ENCODE measurements around the gene C19orf81.

The C19orf81 gene

DNA sequence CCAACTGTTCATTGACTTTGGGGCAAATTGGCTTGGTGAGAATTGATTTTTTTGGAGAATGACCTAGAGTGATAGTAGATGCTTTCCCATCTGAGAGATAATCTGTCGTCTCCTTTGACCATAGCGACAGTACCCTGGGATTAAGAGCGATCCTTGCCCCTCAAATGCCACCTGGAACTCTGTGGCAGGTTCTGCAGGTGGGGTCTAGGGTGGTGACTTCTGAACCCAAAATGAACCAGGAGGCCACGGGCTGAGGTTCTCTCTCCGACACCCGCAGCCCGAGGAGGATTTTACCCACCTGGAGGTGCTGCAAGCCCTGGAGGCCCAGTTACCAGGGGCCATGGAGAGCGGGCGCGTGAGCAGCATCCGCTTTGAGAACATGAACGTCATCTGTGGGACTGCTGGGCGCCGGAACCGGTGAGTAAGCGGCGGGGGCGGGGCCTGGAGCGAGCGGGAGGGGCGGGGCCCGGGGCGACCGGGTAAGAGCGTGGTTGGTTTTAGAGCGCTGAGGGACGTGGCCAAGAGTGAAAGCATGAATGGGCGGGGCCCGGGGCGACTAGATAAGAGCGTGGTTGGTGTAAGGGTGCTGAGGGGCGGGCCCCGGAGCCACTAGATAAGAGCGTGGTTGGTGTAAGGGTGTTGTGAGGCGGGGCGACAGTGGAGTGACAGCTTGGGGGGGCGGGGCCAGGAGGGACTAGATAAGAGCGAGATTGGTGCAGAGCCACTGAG is 8.6 kb downstream of the C19orf81 start:
- H3K27ac ChIP-seq = no peak overlapping the region
- DNase-seq (ENCODE audit: low read depth, low spot score) = peak; percentile 78

DNA sequence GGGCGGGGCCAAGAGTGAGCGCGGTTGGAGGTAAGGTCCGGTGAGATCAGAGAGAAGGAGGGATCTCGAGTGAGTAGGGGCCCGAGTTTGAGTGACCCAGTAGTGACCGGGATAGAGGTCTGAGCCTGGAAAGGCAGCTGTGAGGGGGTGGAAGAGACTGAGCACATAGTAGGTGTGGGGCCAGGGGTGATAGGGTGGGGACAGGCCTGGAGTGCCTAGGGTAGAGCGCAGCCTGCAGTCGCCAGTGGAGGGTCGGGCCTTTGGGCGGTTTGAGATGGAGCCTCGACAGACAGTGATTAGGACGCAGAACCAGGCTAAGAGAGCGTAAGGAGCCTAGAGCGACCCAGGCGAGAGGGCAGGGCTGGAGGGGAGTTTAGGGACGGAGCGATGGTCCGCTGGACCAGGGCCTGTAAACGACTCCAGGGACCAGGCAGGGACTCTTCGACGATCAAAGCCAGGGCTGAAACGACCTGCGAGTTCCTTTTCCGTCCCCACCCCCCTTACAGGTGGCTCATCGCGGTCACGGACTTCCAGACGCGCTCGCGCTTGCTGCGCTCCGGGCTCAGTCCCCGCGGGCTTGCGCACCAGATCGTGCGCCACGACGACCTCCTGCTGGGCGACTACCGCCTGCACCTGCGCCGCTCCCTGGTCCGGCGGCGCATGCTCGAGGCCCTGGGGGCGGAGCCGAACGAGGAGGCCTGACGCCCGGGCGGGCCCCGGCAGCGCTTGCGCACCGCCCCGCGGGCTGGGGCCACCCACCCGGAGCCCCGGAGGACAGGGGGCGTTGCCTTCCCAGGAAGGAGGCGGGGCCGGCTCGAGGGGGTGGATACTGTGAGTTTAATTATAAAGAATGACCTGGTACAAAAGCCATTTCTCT is 9.4 kb downstream of the C19orf81 start:
- DNase-seq (ENCODE audit: low read depth, low spot score) = no peak
- H3K27ac ChIP-seq = no peak overlapping the region

- no peak for DNase-seq (ENCODE audit: low read depth, low spot score)
- H3K27ac ChIP-seq = no peak overlapping the region
Observed at GRCh38 chr19:50659318-50660087, 10.3 kb downstream of the C19orf81 start.

DNA sequence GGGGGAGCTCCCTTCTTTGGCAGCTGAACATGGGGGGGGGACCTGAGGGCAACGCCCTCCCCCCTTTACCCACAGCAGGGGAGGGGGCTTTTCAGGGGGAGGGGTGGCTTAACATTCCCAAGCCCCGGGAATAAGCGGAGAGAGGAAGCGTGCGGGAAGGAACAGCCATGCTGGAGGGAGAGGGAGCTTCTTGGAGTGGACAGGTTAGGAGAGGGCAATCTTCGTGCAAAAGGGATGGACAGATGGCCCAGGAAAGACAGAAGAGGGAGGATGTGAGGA is 10.8 kb downstream of the C19orf81 start:
- DNase-seq (ENCODE audit: low read depth, low spot score) = no peak
- no peak overlapping the region for H3K27ac ChIP-seq

DNA sequence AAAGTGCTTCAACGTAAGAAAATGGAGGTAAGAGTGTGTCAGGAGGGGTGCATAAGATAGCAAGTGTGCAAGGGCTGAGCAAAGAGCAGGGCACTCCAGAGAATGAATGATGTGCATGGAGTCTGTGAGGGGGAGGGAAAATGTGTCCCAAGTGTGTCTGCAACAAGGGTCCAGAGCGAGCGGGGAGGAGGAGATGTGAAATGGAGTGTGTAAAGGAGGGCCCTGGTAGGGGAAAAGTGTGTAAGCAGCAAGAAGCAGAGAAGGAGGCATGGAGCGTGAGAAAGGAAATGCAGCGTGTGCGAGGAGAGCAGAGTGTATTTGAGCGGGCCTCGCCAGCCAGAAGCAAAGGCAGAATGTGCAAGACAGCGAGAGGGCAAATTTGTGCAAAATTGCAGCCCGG is 11.8 kb downstream of the C19orf81 start:
- no peak for DNase-seq (ENCODE audit: low read depth, low spot score)
- H3K27ac ChIP-seq = no peak overlapping the region

GRCh38 chr19:50661766-50662650 is 12.8 kb downstream of the C19orf81 start:
- no peak for DNase-seq (ENCODE audit: low read depth, low spot score)
- H3K27ac ChIP-seq = no peak overlapping the region

- no peak for DNase-seq (ENCODE audit: low read depth, low spot score)
- no peak overlapping the region for H3K27ac ChIP-seq
Observed at GRCh38 chr19:50662651-50663481, 13.6 kb downstream of the C19orf81 start.

DNA sequence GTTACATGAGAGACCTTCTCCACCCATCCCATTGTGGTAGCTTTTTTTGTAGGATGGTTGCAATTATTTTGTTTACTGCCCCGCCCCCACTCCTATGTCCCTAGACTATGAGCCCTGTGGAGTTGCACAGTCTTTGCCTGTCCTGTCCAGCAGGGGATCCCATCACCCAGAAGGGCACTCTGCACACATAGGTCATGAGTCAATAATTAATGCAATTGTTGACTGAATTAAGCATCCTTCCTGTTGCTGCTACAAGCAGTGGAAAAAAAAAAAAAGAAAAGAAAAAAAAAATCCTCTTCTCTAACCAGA is 14.2 kb downstream of the C19orf81 start:
- no peak overlapping the region for H3K27ac ChIP-seq
- no peak for DNase-seq (ENCODE audit: low read depth, low spot score)

DNA sequence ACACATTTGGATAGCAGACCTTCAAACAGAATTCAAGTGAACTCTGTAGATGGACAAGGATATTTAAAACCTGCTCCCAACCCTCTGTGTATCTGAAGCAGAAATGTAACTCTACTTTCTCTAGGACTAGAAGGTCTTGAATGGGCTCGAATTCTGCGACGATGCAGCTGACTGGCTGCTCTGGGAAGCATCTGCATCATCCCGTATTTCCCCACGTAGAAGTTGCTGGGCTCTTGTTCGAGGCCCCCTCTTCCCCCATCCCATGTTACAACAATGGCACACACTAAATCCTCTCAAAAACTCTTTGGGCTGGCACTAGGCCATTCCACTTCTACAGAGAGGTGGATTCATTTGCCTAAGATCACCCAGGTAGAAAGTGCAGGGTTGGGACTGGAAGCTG is 15.0 kb downstream of the C19orf81 start:
- no peak overlapping the region for H3K27ac ChIP-seq
- DNase-seq (ENCODE audit: low read depth, low spot score) = no peak

GRCh38 chr19:50666346-50667176 is 17.3 kb downstream of the C19orf81 start:
- no peak overlapping the region for H3K27ac ChIP-seq
- no peak for DNase-seq (ENCODE audit: low read depth, low spot score)

DNA sequence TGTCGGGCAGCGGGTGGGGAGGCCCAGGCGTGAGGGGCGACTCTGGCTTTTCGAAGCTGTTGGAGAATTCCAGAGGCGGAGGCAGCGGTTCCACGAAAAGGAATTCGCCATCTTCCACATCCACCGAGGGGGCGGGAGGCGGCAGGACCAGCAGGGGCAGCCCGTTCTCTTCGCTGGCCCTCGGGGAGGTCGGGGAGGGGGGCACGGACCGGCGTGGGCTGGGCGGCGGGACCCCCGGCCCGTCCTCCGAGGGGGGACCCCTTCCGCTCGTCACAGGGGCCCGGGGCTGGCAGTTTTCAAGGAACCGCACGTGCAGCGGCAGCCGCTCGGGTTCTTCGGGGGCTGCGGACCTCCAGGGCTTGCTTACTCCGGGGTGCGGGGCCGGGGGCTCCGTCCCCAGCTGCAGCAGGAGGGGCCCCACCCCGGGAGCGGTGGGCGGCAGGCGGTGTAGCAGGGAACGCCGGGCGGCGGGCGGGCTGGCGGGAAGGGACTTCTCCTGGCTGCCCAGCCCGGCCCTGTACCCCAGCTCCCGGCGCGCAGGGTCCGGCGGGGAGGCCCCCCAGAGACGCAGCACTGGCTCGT is 18.0 kb downstream of the C19orf81 start:
- no peak for DNase-seq (ENCODE audit: low read depth, low spot score)

DNA sequence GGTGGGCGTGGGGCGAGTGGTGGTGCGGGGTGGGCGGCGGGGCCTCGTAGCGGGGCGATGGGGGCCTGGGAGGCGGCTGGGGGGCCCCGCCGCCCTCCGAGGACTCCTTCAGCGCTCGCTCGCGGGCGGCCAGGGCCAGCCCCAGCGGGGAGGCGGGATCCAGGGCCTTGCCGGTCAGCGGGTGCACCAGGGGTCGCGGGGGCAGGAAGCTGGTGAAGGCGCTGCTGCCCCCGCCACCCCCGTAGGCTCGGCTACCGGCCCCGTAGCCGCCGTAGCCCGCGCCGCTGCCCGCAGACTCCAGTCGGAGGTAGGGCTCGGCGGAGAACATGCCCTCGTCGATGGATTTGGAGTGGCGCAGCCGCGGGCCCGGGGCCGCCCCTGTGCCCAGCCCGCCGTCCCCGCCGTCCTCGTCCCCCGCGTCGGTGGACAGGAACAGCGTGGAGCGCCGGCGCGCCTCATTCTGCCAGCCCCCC is 18.6 kb downstream of the C19orf81 start:
- H3K27ac ChIP-seq = no peak overlapping the region
- no peak for DNase-seq (ENCODE audit: low read depth, low spot score)

More for the DNA sequence above, 18.0 kb downstream of the C19orf81 start:
- no peak overlapping the region for H3K27ac ChIP-seq

DNA sequence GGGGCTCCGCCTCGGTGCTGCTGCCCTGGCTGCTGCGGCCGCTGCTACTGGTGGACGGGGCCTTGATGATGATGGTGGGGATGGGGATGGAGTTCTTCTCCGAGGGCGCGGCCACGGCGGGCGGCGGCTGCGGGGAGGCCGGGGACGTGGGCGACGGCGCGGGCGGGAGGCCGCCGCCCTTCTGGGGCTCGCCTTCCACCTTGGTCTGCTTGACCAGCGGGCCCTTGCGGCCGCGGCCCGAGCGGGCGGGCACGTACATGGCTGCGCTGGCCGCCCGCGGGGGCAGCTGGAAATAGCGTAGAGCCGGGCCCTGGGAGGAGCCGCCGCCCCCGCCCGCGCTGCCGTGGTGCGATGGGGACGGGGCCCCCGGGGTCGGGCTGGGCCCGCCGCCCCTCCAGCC is 19.2 kb downstream of the C19orf81 start:
- H3K27ac ChIP-seq = no peak overlapping the region
- DNase-seq (ENCODE audit: low read depth, low spot score) = no peak

- no peak overlapping the region for H3K27ac ChIP-seq
- DNase-seq (ENCODE audit: low read depth, low spot score) = no peak
Observed at GRCh38 chr19:50668879-50669278, 19.6 kb downstream of the C19orf81 start.

- no peak for DNase-seq (ENCODE audit: low read depth, low spot score)
- H3K27ac ChIP-seq = no peak overlapping the region
Observed at GRCh38 chr19:50669302-50670101, 20.3 kb downstream of the C19orf81 start.

GRCh38 chr19:50670102-50670380 is 20.8 kb downstream of the C19orf81 start:
- no peak for DNase-seq (ENCODE audit: low read depth, low spot score)
- no peak overlapping the region for H3K27ac ChIP-seq

- H3K27ac ChIP-seq = no peak overlapping the region
- DNase-seq (ENCODE audit: low read depth, low spot score) = no peak
Observed at GRCh38 chr19:50673118-50673517, 23.9 kb downstream of the C19orf81 start.
